Lower lobe of right lung (tissue), 2 donors: Measurements from ENCODE around the gene IFI27L1. TPM values are rescaled to one million over a fixed set of nuclear protein-coding genes. Genes with fewer than 3 reads are reported as not detected.

Experiments
- ATAC-seq, 2 donors: fragments of 200-7000 bp; cut with Tn5 transposase; one replicate each; pipeline ENCODE4 v1.9.1; 2020 to 2022; ENCODE audit warnings: mild to moderate bottlenecking in 2 of 2, moderate library complexity in 2 of 2
- DNase-seq: peaks from one replicate; pipeline ENCODE4 v3.0.0-alpha.2; 2020
- H3K27ac ChIP-seq: fragments of 200-600 bp; one replicate; pipeline ENCODE4 v1.8.0; 2022
- H3K27me3 ChIP-seq: fragments of 200-600 bp; one replicate; pipeline ENCODE4 v1.8.0; 2022; ENCODE audit warnings: low read depth
- H3K36me3 ChIP-seq: fragments of 200-600 bp; one replicate; pipeline ENCODE4 v1.8.0; 2022; ENCODE audit warnings: mild to moderate bottlenecking
- H3K4me1 ChIP-seq: fragments of 200-600 bp; one replicate; pipeline ENCODE4 v1.8.0; 2022
- H3K4me3 ChIP-seq: fragments of 200-600 bp; one replicate; pipeline ENCODE4 v1.8.0; 2022; ENCODE audit warnings: mild to moderate bottlenecking
- H3K9me3 ChIP-seq: fragments of 200-600 bp; one replicate; pipeline ENCODE4 v1.8.0; 2022
- CTCF ChIP-seq: fragments of 200-600 bp; IDR thresholded peaks from one replicate; pipeline ENCODE4 v1.8.0; 2022; ENCODE audit warnings: antibody characterized with exemption, mild to moderate bottlenecking
- intact Hi-C: fragments of 100-400 bp; cut with DNase I; formaldehyde crosslinking; loops from one replicate; pipeline ENCODE4 v1.11.0; 2022
- total RNA-seq: library from RNA; stranded (reverse); fragmentation: NEBNext Ultra II Directional; extraction: Animal tissue kit (Norgen Biotek cat#: 25700); gene quantifications from one replicate; pipeline ENCODE4 v1.2.1, GENCODE V29; 2021
- donor health status: DM: no; HTN: yes; CAD: no; lungs with severe emphysema.

Gene IFI27L1
- total RNA-seq, 1 donor from 2014 or later: 10.9 TPM

- H3K36me3 ChIP-seq: no peaks in the 10 kb centered on the region
- no peak for ATAC-seq
- DNase-seq: no peak
- intact Hi-C loops: no loop called here
- H3K27me3 ChIP-seq: no peaks in the 10 kb centered on the region
- H3K4me3 ChIP-seq: no peak overlapping the region
- no peaks in the 10 kb centered on the region for H3K9me3 ChIP-seq
- no peak for TF ChIP-seq CTCF
- peaks cover 6% of the 10 kb centered on the region for H3K4me1 ChIP-seq
- H3K27ac ChIP-seq: no peak overlapping the region
These were observed 62.6 kb downstream of the IFI27L1 start for GRCh38 chr14:94143711-94144110.

GRCh38 chr14:94144765-94145164, 63.7 kb downstream of the IFI27L1 start:
- Histone ChIP-seq H3K4me3 (no peak overlapping the region), H3K9me3 (no peaks in the 10 kb centered on the region), H3K27me3 (no peaks in the 10 kb centered on the region), H3K36me3 (no peaks in the 10 kb centered on the region), H3K27ac (no peak overlapping the region), H3K4me1 (peaks cover 6% of the 10 kb centered on the region)
- DNase-seq: peak; percentile 57
- peak; percentile 43 to 54 for ATAC-seq
- intact Hi-C loops: no loop called here
- TF ChIP-seq CTCF: no peak

- DNase-seq: no peak
- intact Hi-C loops: no loop called here
- TF ChIP-seq CTCF: no peak
These were observed 64.9 kb downstream of the IFI27L1 start for GRCh38 chr14:94145902-94146527.

More at GRCh38 chr14:94145902-94146527, 64.9 kb downstream of the IFI27L1 start:
- Histone ChIP-seq H3K36me3 (no peaks in the 10 kb centered on the region), H3K27me3 (no peaks in the 10 kb centered on the region), H3K9me3 (no peaks in the 10 kb centered on the region), H3K4me1 (peaks cover 6% of the 10 kb centered on the region), H3K27ac (no peak overlapping the region), H3K4me3 (no peak overlapping the region)
- ATAC-seq: no peak

Other genes with a start within 250 kb of the IFI27L1 start
- 6.4 TPM for gene FAM181A, start 154.0 kb upstream of the IFI27L1 start, total RNA-seq
- gene ASB2, start 104.7 kb upstream of the IFI27L1 start, total RNA-seq: 2.4 TPM
- gene CCDC197, start 84.0 kb upstream of the IFI27L1 start, total RNA-seq: not detected
- gene OTUB2, start 55.0 kb upstream of the IFI27L1 start, total RNA-seq: 1.9 TPM
- 163 TPM for gene DDX24, start 108 bp upstream of the IFI27L1 start, total RNA-seq
- 340 TPM for gene IFI27, start 29.4 kb downstream of the IFI27L1 start, total RNA-seq
- 49.7 TPM for gene IFI27L2, start 48.3 kb downstream of the IFI27L1 start, total RNA-seq
- 5.9 TPM for gene PPP4R4, start 93.0 kb downstream of the IFI27L1 start, total RNA-seq
- gene SERPINA10, start 212.0 kb downstream of the IFI27L1 start, total RNA-seq: not detected
- 1.1 TPM for gene SERPINA6, start 242.0 kb downstream of the IFI27L1 start, total RNA-seq